GM23338 (cell line): ENCODE measurements around the gene USF2. TPM values are rescaled to one million over a fixed set of nuclear protein-coding genes. Genes with fewer than 3 reads are reported as not detected.
A peak's percentile ranks its signal among the peaks of the same experiment; 100 is the strongest.

Experiments
- ATAC-seq: fragments of 200-7000 bp; cut with Tn5 transposase; 3 replicates; pipeline ENCODE4 v1.9.1; 2020
- DNase-seq: peaks from one replicate; pipeline ENCODE4 v3.0.0-alpha.2; 2015; ENCODE audit warnings: low spot score
- H2AFZ ChIP-seq: fragments of 200-600 bp; sonication (generic); 2 replicates; pipeline ENCODE4 v1.8.0; 2016; ENCODE audit warnings: antibody characterized with exemption, mild to moderate bottlenecking, moderate library complexity
- H3F3A ChIP-seq: fragments of 200-600 bp; sonication (generic); replicated peaks from 2 replicates; pipeline ENCODE4 v1.8.0; 2017; ENCODE audit warnings: antibody characterized with exemption, mixed run types, low read depth
- H3K27ac ChIP-seq: fragments of 200-600 bp; sonication (generic); 2 replicates; pipeline ENCODE4 v1.6.1; 2016; ENCODE audit warnings: low read depth
- H3K27me3 ChIP-seq: fragments of 200-600 bp; sonication (generic); 2 replicates; pipeline ENCODE4 v1.8.0; 2016; ENCODE audit warnings: mild to moderate bottlenecking, mixed run types, moderate library complexity; ENCODE audit not compliant: insufficient read depth
- H3K36me3 ChIP-seq: fragments of 200-600 bp; sonication (generic); 2 replicates; pipeline ENCODE4 v1.8.0; 2016; ENCODE audit warnings: mild to moderate bottlenecking; ENCODE audit not compliant: insufficient read depth
- H3K4me1 ChIP-seq: fragments of 200-600 bp; sonication (generic); 2 replicates; pipeline ENCODE4 v1.8.0; 2016; ENCODE audit warnings: mild to moderate bottlenecking, moderate library complexity; ENCODE audit not compliant: insufficient read depth
- H3K4me2 ChIP-seq: fragments of 200-600 bp; sonication (generic); 2 replicates; pipeline ENCODE4 v1.7.1; 2017; ENCODE audit warnings: mixed run types
- H3K4me3 ChIP-seq: fragments of 200-600 bp; sonication (generic); 2 replicates; pipeline ENCODE4 v1.6.1; 2016; ENCODE audit warnings: mixed run types
- H3K79me2 ChIP-seq: fragments of 200-600 bp; sonication (generic); replicated peaks from 2 replicates; pipeline ENCODE4 v1.8.0; 2017; ENCODE audit warnings: mild to moderate bottlenecking; ENCODE audit not compliant: insufficient read depth
- H3K9me2 ChIP-seq: fragments of 200-600 bp; sonication (generic); 2 replicates; pipeline ENCODE4 v1.8.0; 2017; ENCODE audit not compliant: insufficient read depth
- H4K20me1 ChIP-seq: fragments of 200-600 bp; sonication (generic); replicated peaks from 2 replicates; pipeline ENCODE4 v1.8.0; 2017; ENCODE audit warnings: mild to moderate bottlenecking; ENCODE audit not compliant: insufficient read depth
- H3K27ac Mint-ChIP-seq: 2 replicates; pipeline ENCODE4 v1.8.0; 2020; ENCODE audit warnings: inconsistent platforms, mild to moderate bottlenecking, moderate library complexity, mixed read lengths
- H3K27me3 Mint-ChIP-seq: 3 replicates; pipeline ENCODE4 v1.8.0; 2022; ENCODE audit warnings: low read depth, mild to moderate bottlenecking, moderate library complexity, mixed read lengths, inconsistent platforms; ENCODE audit not compliant: insufficient read depth, poor library complexity
- H3K36me3 Mint-ChIP-seq: 3 replicates; pipeline ENCODE4 v1.8.0; 2021; ENCODE audit warnings: low read depth, mild to moderate bottlenecking, inconsistent platforms, moderate library complexity, mixed read lengths
- H3K4me1 Mint-ChIP-seq: 3 replicates; pipeline ENCODE4 v1.8.0; 2020; ENCODE audit warnings: mild to moderate bottlenecking, inconsistent platforms, mixed read lengths
- H3K4me3 Mint-ChIP-seq: 3 replicates; pipeline ENCODE4 v1.8.0; 2021; ENCODE audit warnings: moderate library complexity, mild to moderate bottlenecking, inconsistent platforms, mixed read lengths
- H3K9me3 Mint-ChIP-seq: 3 replicates; pipeline ENCODE4 v1.8.0; 2020; ENCODE audit warnings: moderate library complexity, mild to moderate bottlenecking, inconsistent platforms, mixed read lengths
- CREB1 ChIP-seq: fragments of 250-450 bp; sonication (Bioruptor Pico); IDR thresholded peaks from 2 replicates; pipeline ENCODE4 v1.5.0; 2020; ENCODE audit warnings: low read depth, mild to moderate bottlenecking, moderate library complexity
- CTCF ChIP-seq, 2 experiments: fragments of 200-600 bp in 1 of 2; sonication (generic) in 1 of 2; conservative IDR thresholded peaks; 2 replicates each; pipeline versions ENCODE4 v1.5.1 to v1.6.1; 2016 to 2017; ENCODE audit warnings: antibody characterized with exemption in 2 of 2, low read depth in 2 of 2, mild to moderate bottlenecking in 2 of 2, moderate library complexity in 1 of 2
- ETS1 ChIP-seq: IDR thresholded peaks from 2 replicates; pipeline ENCODE4 v1.6.1; 2016; ENCODE audit warnings: antibody characterized with exemption
- EZH2 ChIP-seq: fragments of 200-600 bp; sonication (generic); IDR thresholded peaks from one replicate; pipeline ENCODE4 v1.8.0; 2017; ENCODE audit warnings: antibody characterized with exemption, mild to moderate bottlenecking, low read depth; ENCODE audit not compliant: unreplicated experiment
- EZH2phosphoT487 ChIP-seq: fragments of 200-600 bp; sonication (generic); IDR thresholded peaks from one replicate; pipeline ENCODE4 v1.8.1; 2018; ENCODE audit warnings: antibody characterized with exemption; ENCODE audit not compliant: unreplicated experiment
- JUNB ChIP-seq: IDR thresholded peaks from one replicate; pipeline ENCODE4 v1.6.1; 2016; ENCODE audit warnings: antibody characterized with exemption; ENCODE audit not compliant: unreplicated experiment
- NANOG ChIP-seq: IDR thresholded peaks from 2 replicates; pipeline ENCODE4 v1.6.1; 2016; ENCODE audit warnings: antibody characterized with exemption, borderline replicate concordance
- POLR2AphosphoS5 ChIP-seq: IDR thresholded peaks from 2 replicates; pipeline ENCODE4 v1.6.1; 2016; ENCODE audit warnings: antibody characterized with exemption, low read depth
- REST ChIP-seq: IDR thresholded peaks from one replicate; pipeline ENCODE4 v1.6.1; 2018; ENCODE audit warnings: antibody characterized with exemption; ENCODE audit not compliant: unreplicated experiment
- ZNF114 ChIP-seq: fragments of 250-450 bp; sonication (Bioruptor Pico); IDR thresholded peaks from 2 replicates; pipeline ENCODE4 v1.5.0; 2020; ENCODE audit warnings: mild to moderate bottlenecking, moderate library complexity
- ZNF331 ChIP-seq: fragments of 250-450 bp; sonication (Bioruptor Pico); IDR thresholded peaks from 2 replicates; pipeline ENCODE4 v1.5.0; 2020; ENCODE audit warnings: low read depth, mild to moderate bottlenecking, moderate library complexity
- polyA plus RNA-seq: library from polyadenylated mRNA; unstranded; fragments of >200 nt; fragmentation: Nextera tagmentation; extraction: Ambion mirVana; gene quantifications from 2 replicates; pipeline ENCODE4 v1.2.1, GENCODE V29; 2016
- total RNA-seq: library from RNA; depleted of rRNA; stranded (reverse); fragments of >200 nt; shearing (Covaris generic); gene quantifications from 2 replicates; pipeline ENCODE4 v1.2.3, GENCODE V29; 2014

The USF2 gene
- total and polyA plus RNA-seq, 2 experiments from 2014 or later, result 28.9 to 60.5 TPM

- Histone ChIP-seq H3K4me2 (no peak overlapping the region), H4K20me1 (peaks cover 22% of the 10 kb centered on the region), H3K27ac (no peak overlapping the region), H3F3A (peaks cover 10% of the 10 kb centered on the region), H3K9me2 (no peaks in the 10 kb centered on the region), H3K4me1 (no peaks in the 10 kb centered on the region), H3K27me3 (no peaks in the 10 kb centered on the region), H3K36me3 (peaks cover 8% of the 10 kb centered on the region; the same call in 1 of the 2 replicates), H3K79me2 (peaks cover 5% of the 10 kb centered on the region), H3K4me3 (no peak overlapping the region), H2AFZ (no peak overlapping the region)
- no peak overlapping the region for H3K4me3 Mint-ChIP-seq
- no peak for ATAC-seq
- H3K4me1 Mint-ChIP-seq, result peaks cover 11% of the 10 kb centered on the region; the same call in 2 of the 3 replicates
- TF ChIP-seq EZH2phosphoT487, result no peak
- no peak for TF ChIP-seq EZH2
- no peak for TF ChIP-seq ETS1
- TF ChIP-seq NANOG, result no peak
- TF ChIP-seq POLR2AphosphoS5, result no peak
- TF ChIP-seq ZNF331 (CRISPR knock-in tag), result no peak
- no peak for TF ChIP-seq JUNB
- no peak for DNase-seq
- 0 out of 2 replicates have a peak overlapping the region, but pooled peaks have one; percentile 36 for H3K27ac Mint-ChIP-seq
- H3K27me3 Mint-ChIP-seq, result peaks cover 39% of the 10 kb centered on the region
- no peaks in the 10 kb centered on the region for H3K9me3 Mint-ChIP-seq
- H3K36me3 Mint-ChIP-seq, result peaks cover 81% of the 10 kb centered on the region
Measured at GRCh38 chr19:35261356-35262100, 7.2 kb upstream of the USF2 start.

GRCh38 chr19:35262101-35262761 lies 6.5 kb upstream of the USF2 start:
- Histone ChIP-seq H3K4me2 (no peak overlapping the region), H4K20me1 (peaks cover 22% of the 10 kb centered on the region), H3K4me1 (no peaks in the 10 kb centered on the region), H3K27ac (no peak overlapping the region), H3K4me3 (no peak overlapping the region), H3K79me2 (peaks cover 3% of the 10 kb centered on the region; the same call in 1 of the 2 replicates), H3K27me3 (no peaks in the 10 kb centered on the region), H2AFZ (no peak overlapping the region), H3K36me3 (peaks cover 8% of the 10 kb centered on the region; the same call in 1 of the 2 replicates), H3F3A (peaks cover 10% of the 10 kb centered on the region), H3K9me2 (no peaks in the 10 kb centered on the region)
- Mint-ChIP-seq H3K36me3 (peaks cover 76% of the 10 kb centered on the region), H3K27me3 (peaks cover 40% of the 10 kb centered on the region), H3K4me1 (peaks cover 11% of the 10 kb centered on the region; the same call in 2 of the 3 replicates), H3K9me3 (no peaks in the 10 kb centered on the region), H3K4me3 (no peak overlapping the region), H3K27ac (no peak overlapping the region)
- DNase-seq, result no peak
- peak; percentile 4 for ATAC-seq
- TF ChIP-seq ZNF114 (no peak), ZNF331 (CRISPR knock-in tag) (no peak), REST (no peak), EZH2phosphoT487 (no peak), CREB1 (CRISPR knock-in tag) (no peak), CTCF (conservative IDR thresholded peaks at IDR 0.05; ENCODE audit: low read depth in 2 of 2) (no peak), JUNB (no peak), EZH2 (no peak), ETS1 (no peak)
